HCT116 (cell line): Measurements from ENCODE around the gene ANKRD30B.
"Not testable (repeated sequence)": the region's sequence is repeated elsewhere in the genome, so short reads cannot be mapped to it uniquely, and the experiment has no call there.

Experiments
- CTCF ChIP-seq, 3 experiments: fragments of 200-600 bp in 1 of 3; sonication (generic) in 1 of 3; IDR thresholded peaks in 2 of 3; conservative IDR thresholded peaks in 1 of 3; 2 replicates each; pipeline ENCODE4 v1.5.1; 2012 to 2017; ENCODE audit warnings: low read depth in 2 of 3, low read length in 2 of 3, antibody characterized with exemption in 1 of 3, borderline replicate concordance in 1 of 3, control low read depth in 1 of 3, mild to moderate bottlenecking in 1 of 3, mixed read lengths in 1 of 3, mixed run types in 1 of 3, moderate library complexity in 1 of 3; ENCODE audit not compliant: insufficient read depth in 1 of 3
- EZH2 ChIP-seq: fragments of 200-600 bp; sonication (generic); IDR thresholded peaks from 2 replicates; pipeline ENCODE4 v1.6.1; 2017; ENCODE audit warnings: antibody characterized with exemption, mixed run types
- EZH2phosphoT487 ChIP-seq: fragments of 200-600 bp; IDR thresholded peaks from 2 replicates; pipeline ENCODE4 v1.6.1; 2018; ENCODE audit warnings: antibody characterized with exemption, borderline replicate concordance
- JUND ChIP-seq: IDR thresholded peaks from 2 replicates; pipeline ENCODE4 v1.6.1; 2012
- MAX ChIP-seq: IDR thresholded peaks from 2 replicates; pipeline ENCODE4 v1.6.1; 2012
- POLR2A ChIP-seq: IDR thresholded peaks from 2 replicates; pipeline ENCODE4 v1.7.0; 2011; ENCODE audit warnings: borderline replicate concordance; ENCODE audit not compliant: insufficient read depth, insufficient read length; ENCODE audit errors: extremely low read depth
- REST ChIP-seq: IDR thresholded peaks from 2 replicates; pipeline ENCODE4 v1.6.1; 2012; ENCODE audit warnings: low read depth
- YY1 ChIP-seq: IDR thresholded peaks from 2 replicates; pipeline ENCODE4 v1.6.1; 2011; ENCODE audit warnings: low read length, low read depth, moderate library complexity, mild to moderate bottlenecking; ENCODE audit not compliant: insufficient replicate concordance; ENCODE audit errors: extremely low read depth
- ZFX ChIP-seq: fragments of 450-650 bp; IDR thresholded peaks from 2 replicates; pipeline ENCODE4 v1.6.1; 2017
- ZNF274 ChIP-seq: fragments of 200-500 bp; sonication (Bioruptor generic); IDR thresholded peaks from 2 replicates; pipeline ENCODE4 v1.6.1; 2014; ENCODE audit warnings: mild to moderate bottlenecking, low read depth, low read length, inconsistent platforms

- TF ChIP-seq EZH2phosphoT487; POLR2A; REST; CTCF (IDR thresholded peaks at IDR 0.05 in 2 of 3, conservative IDR thresholded peaks at IDR 0.05 in 1 of 3; ENCODE audit: borderline replicate concordance in 1 of 3, insufficient read depth in 1 of 3, low read depth in 2 of 3, low read length in 2 of 3); EZH2; JUND; MAX; YY1; ZFX; ZNF274: not testable (repeated sequence)
Measured at GRCh38 chr18:14721569-14721968, 26.4 kb upstream of the ANKRD30B start.
